Activated CD8-positive, alpha-beta memory T cell treated with anti-CD3 and anti-CD28 coated beads, Interleukin-2, amount 50 U/mL, for 1 hour (primary cell): ENCODE measurements around the gene PPP6R2.

Source experiments
- DNase-seq: peaks from one replicate; pipeline ENCODE4 v3.0.0-alpha.2; 2020; ENCODE audit errors: extremely low read depth

Gene PPP6R2

GRCh38 chr22:50485221-50486131 lies 142.3 kb downstream of the PPP6R2 start:
- no peak for DNase-seq

- DNase-seq, result no peak
Measured at GRCh38 chr22:50486561-50487289, 143.6 kb downstream of the PPP6R2 start, which contains the start of gene MIOX. TSS of gene MIOX (plus strand) at chr22:50486859. CDS start at chr22:50486898, 39 bp downstream.

GRCh38 chr22:50487290-50488005 lies 144.3 kb downstream of the PPP6R2 start:
- DNase-seq, result no peak

- no peak for DNase-seq
Measured at GRCh38 chr22:50488006-50488677, 145.0 kb downstream of the PPP6R2 start.

GRCh38 chr22:50488886-50489285 lies 145.8 kb downstream of the PPP6R2 start:
- DNase-seq, result no peak

- no peak for DNase-seq
Measured at GRCh38 chr22:50489363-50490243, 146.5 kb downstream of the PPP6R2 start.

GRCh38 chr22:50490531-50491308 lies 147.6 kb downstream of the PPP6R2 start:
- no peak for DNase-seq
